Left hindlimb (tissue), 1 donor: Measurements from ENCODE around the gene IL34.

Source experiments
- DNase-seq: peaks from one replicate; pipeline ENCODE4 v3.0.0-alpha.2; 2018

Gene IL34

GRCh38 chr16:70678898-70679670 lies 32.7 kb downstream of the IL34 start:
- DNase-seq = peak; percentile 30

- peak; percentile 38 for DNase-seq
Measured at GRCh38 chr16:70679671-70680494, 33.5 kb downstream of the IL34 start.

GRCh38 chr16:70680495-70681381 lies 34.4 kb downstream of the IL34 start:
- DNase-seq = no peak

GRCh38 chr16:70681382-70682238 lies 35.3 kb downstream of the IL34 start:
- DNase-seq = no peak

GRCh38 chr16:70682239-70683145 lies 36.1 kb downstream of the IL34 start:
- no peak for DNase-seq

- DNase-seq = no peak
Measured at GRCh38 chr16:70683146-70683944, 37.0 kb downstream of the IL34 start.

- DNase-seq = no peak
Measured at GRCh38 chr16:70684146-70685060, 38.0 kb downstream of the IL34 start.

- DNase-seq = no peak
Measured at GRCh38 chr16:70685061-70685937, 38.9 kb downstream of the IL34 start.

GRCh38 chr16:70685938-70686375 lies 39.6 kb downstream of the IL34 start, which contains the start of gene MTSS2:
Gene MTSS2, minus strand, starts transcription at chr16:70686053. Its CDS starts 262 bp downstream, at chr16:70685791.
- DNase-seq = peak; percentile 93

- no peak for DNase-seq
Measured at GRCh38 chr16:70686376-70687101, 40.2 kb downstream of the IL34 start.

GRCh38 chr16:70687102-70687511 lies 40.7 kb downstream of the IL34 start:
- DNase-seq = no peak

- DNase-seq = no peak
Measured at GRCh38 chr16:70687671-70688245, 41.4 kb downstream of the IL34 start.

- peak; percentile 85 for DNase-seq
Measured at GRCh38 chr16:70688246-70688742, 41.9 kb downstream of the IL34 start.

- DNase-seq = no peak
Measured at GRCh38 chr16:70689035-70689969, 42.9 kb downstream of the IL34 start.
